PC-9 (cell line): ENCODE measurements around the gene ITGA2B.

Source experiments
- CTCF ChIP-seq: fragments of 200-600 bp; sonication (generic); conservative IDR thresholded peaks from 2 replicates; pipeline ENCODE4 v1.6.1; 2017; ENCODE audit warnings: mixed run types, antibody characterized with exemption, mild to moderate bottlenecking, moderate library complexity
- EZH2 ChIP-seq: fragments of 200-600 bp; sonication (generic); IDR thresholded peaks from 2 replicates; pipeline ENCODE4 v1.8.0; 2017; ENCODE audit warnings: antibody characterized with exemption, low read depth

GRCh38 chr17:44359458-44360143 is 29.8 kb downstream of the ITGA2B start:
- TF ChIP-seq CTCF, result no peak
- no peak for TF ChIP-seq EZH2
